GM21529 (cell line): ENCODE measurements around the gene MED9.
"Not testable (repeated sequence)": the region's sequence is repeated elsewhere in the genome, so short reads cannot be mapped to it uniquely, and the experiment has no call there.

ENCODE experiments used
- ATAC-seq: cut with Tn5 transposase; IDR thresholded peaks from one replicate; pipeline ENCODE4 v1.9.1; 2021; ENCODE audit not compliant: unreplicated experiment

The MED9 gene

DNA sequence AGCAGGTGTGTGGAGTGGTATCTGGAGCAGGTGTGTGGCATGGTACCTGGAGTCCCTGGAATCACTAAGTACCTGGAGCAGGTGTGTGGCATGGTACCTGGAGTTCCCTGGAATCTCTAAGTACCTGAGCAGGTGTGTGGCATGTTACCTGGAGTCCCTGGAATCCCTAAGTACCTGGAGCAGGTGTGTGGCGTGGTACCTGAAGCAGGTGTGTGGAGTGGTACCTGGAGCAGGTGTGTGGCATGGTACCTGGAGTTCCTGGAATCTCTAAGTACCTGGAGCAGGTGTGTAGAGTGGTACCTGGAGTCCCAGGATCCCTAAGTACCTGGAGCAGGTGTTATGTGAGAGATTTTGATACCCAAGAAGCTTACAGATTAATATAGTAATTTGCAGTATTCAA is 22.1 kb upstream of the MED9 start:
- ATAC-seq: not testable (repeated sequence)

DNA sequence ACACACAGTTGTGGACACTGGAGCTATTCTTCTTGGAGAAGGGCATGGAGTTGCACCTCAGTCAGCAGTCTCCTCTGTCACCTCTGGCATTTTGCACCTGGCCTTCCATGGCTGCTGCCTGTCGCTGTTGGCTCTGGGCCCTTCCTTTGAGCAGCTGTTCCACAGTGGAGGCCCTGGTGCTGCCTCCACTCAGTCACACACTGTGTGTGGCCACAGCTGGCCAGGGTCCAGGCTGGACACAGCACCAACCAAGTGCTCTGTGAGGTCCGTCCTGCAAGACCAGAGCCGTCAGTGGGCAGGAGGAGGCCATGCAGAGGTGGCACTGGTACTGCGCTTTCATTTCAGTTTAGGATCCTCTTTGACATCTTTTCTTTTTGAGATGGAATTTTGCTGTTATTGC is 21.6 kb upstream of the MED9 start:
- ATAC-seq: no peak

DNA sequence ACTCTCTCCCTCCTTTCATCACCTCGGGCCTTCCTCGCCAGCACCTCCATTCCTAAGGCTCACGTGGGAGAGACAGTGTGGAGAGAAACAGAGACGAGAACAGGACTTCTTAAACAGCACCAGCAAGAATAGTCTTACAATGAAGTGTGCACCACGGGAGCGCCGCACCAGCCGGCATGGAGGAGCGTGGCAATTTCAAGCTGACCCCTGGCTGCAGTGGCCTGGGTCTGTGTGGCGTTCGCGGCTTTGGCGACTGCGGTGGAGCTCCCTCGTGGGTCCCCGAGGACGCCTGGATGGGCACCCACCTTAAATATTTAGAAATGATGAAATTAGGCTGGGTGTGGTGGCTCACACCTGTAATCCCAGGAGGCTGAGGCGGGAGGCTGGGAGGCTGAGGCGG is 20.5 kb upstream of the MED9 start:
- no peak for ATAC-seq

DNA sequence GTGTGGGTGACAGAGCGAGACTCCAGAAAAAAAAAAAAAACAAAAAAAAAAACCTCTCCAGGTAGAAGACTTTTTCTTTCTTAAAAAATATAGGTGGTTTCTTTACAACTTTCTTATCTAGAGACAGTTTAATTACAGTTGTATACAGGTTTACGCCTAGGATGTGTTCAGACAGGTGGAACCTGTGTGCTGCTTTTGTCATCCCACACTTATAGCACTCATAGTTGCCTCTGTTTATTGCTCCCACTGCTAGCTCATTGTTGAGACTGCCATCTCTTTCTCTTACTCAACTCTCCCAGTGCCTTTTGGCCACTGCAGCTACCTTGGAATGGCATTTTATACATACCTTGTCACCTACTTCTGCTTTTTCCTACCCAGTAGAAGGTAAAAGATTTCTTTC is 19.1 kb upstream of the MED9 start:
- ATAC-seq: no peak

DNA sequence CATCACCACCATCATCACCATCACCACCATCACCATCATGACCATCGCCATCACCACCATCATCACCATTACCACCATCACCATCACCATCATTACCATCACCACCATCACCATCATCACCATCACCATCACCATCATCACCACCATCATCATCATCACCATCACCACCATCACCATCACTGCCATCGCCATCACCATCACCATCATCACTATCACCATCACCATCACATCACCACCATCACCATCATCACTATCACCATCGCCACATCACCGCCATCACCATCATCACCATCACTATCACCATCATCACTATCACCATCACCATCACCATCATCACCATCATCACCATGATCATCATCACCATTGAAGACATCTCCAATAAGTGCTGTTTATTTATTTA is 16.8 kb upstream of the MED9 start:
- ATAC-seq: no peak

DNA sequence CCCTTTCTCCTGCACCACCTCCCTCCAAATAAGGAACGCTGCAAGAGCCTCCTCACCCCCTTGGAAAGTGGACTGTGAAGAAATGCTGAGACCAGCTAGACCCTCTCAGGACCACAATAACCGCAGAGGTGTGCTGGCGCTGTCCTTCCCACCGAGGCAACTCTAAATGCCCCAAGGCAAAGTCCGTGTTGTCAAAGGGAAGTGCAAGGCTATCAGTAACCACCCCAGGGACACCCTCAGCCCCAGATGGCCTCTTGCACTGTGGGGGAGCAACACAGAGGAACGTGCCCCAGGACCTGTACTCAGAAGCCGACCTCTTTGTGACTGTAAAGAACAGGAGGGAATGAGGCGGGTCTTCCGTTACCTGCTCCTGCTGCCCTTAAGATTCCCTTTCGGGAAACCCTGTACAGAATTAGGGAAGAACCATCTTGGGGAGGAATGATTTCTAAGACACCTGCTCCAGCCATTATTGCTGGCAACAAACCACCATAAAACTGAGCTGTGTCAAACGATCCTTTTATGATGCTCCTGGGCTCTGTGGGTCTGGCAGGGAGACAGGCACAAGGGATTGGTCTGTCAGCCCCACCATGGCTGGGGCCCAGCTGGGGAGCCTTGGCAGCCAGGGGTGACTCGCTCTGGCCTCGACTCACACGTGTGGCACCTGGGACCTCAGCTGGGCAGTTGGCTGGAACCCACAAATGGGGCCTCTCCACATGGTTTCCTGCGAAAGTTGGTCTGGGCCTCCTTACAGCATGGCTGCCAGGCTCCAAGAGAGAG is 14.6 kb upstream of the MED9 start:
- ATAC-seq: no peak

DNA sequence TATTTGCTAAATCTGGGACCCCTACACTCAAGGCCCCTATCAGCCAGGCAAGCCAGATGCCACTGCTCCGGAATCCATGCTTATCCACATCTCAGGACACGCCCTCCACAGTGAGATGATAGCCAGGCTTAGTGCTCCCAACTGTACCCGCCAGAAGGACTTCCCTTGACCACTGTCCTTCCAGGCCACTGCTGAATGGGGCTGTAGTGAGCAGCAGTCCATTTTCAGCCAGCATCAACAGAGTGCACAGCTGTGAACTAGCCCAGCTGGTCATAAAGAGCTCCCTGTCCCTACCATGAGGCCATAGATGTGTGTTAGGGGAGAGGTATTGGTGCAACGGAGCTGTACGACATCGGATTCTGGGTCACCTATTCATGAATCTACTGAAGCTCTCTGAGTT is 13.0 kb upstream of the MED9 start:
- ATAC-seq: no peak

DNA sequence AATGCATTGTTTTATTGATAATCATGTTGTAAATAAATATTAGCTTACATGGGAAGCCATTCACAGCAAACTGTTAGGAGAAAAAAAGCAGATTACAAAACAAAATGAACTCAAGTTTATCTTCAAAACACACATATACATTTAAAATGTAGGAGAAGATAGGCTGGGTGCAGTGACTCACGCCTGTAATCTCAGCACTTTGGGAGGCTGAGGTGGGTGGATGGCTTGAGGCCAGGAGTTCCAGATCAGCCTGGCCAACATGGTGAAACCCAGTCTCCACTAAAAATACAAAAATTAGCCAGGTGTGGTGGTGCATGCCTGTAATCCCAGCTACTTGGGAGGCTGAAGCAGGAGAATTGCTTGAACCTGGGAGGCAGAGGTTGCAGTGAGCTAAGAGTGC is 10.9 kb upstream of the MED9 start:
- not testable (repeated sequence) for ATAC-seq

DNA sequence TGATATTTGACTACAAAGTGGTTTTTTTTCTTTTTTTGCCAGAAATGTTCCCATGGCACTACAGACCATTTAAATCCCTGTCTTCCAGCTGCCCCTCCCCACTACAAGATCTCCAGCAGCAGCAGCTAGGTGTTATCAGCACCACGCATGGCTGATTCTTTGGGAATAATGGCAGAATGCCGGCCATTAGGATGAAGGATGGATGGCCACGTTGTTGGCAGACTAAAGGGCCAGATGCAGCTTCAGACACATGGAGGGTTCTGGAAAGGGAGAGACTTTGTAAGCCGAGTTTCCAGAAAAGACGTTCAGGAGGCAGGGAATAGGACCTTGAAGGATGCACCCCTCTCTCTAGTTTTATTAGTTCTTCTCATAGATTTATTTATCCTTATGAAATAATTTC is 10.3 kb upstream of the MED9 start:
- ATAC-seq: no peak

DNA sequence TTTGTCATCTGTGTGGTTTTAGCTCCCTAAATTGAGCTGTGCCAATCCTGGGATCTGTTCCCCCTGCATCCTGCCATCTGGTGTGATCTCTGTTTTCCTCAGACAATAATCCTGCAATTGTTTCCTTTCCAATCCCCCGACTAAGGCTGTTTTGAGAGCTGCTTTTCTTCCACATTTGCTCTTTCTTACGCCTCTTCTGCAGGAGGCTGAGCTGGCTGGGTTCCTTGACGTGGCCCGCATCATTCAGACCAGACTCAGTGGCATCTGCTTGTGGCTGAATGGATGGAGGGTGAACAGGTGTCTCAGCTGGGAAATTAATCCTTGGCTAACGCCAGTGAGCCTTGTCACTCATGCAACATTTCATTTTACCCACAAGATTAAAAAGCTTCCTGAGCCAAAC is 9.8 kb upstream of the MED9 start:
- no peak for ATAC-seq

DNA sequence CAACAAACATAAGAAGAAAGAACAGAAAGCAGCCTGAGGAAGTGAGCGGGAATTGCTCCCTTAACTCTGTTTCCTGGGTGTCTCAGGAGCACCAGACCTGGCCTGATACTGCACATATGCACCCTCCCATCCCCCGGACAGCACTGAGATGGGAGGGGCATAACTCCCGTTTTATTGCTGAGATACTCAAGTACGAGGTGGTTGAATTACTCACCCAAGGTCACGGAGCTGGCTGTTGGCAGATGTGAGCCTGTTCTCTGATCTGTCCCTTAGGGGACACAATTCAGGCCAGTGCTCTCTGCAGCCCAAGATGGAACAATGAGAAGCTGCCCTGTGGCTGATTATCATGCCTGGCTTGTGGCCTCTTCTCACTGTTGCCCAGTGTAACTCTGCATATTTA is 9.1 kb upstream of the MED9 start:
- no peak for ATAC-seq

DNA sequence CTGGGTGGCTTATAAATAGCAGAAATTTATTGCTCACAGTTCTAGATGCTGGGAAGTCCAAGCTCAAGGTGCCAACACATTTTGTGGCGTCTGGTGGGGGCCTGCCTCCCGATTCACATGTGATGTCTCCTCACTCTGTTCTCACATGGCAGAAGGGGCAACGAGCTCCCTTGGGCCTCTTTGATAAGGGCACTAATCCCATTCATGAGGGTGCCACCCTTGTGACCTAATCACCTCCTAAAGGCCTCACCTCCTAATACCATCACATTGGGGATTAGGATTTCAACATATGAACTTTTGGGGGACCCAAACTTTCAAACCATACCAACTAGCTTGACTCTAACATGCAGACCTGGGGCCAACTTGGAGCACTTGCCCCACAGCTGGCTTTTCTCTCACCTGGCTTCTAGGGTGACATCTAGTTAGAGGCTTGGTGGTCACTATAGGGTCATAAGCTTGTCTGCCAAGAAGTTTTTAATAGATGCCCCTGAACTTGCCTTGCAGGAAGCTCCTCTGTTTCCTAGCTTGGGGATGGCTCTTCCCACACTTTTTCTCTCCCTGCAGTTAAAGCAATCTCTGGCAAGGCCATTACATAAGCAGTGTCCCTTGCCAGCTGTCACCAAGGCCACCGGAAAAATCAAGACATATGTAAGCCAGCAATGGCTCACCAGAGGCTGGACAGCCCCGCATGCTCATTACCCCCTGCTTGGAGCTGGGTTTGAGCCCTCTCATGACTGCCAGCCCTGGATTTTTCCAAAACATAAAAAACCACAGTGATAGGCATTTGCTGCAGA is 8.4 kb upstream of the MED9 start:
- ATAC-seq: no peak

DNA sequence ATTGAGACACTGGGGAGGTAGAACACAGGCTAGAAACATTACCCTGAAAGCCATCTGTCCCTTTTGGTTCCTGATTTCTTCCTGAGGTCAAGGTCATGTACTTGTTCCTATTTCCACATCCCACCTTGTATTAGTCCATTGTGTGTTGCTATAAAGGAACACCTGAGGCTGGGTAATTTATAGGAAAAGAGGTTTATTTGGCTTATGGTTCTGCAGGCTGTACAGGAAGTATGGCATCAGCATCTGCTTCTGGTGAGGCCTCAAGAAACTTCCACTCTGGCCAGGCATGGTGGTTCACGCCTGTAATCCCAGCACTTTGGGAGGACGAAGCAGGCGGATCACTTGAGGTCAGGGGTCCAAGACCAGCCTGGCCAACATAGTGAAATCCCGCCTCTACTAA is 7.4 kb upstream of the MED9 start:
- ATAC-seq: no peak

DNA sequence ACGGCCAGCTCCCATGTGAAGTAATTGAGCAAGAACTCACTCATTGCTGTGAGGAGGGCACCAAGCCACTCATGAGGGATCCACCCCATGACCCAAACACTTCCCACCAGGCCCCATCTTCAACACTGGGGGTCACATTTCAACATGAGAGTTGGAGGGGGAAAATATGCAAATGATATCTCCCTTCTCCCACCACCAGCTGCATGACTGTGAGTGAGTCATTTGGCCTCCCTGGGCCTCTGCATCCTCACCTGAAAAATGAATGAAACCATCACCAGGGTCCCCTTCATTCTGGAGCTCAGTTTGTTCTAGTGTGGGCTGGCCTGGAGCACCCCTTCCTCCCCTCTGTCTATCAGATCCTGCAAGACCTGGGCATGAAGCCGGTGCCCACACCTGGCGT is 6.8 kb upstream of the MED9 start:
- ATAC-seq: no peak

DNA sequence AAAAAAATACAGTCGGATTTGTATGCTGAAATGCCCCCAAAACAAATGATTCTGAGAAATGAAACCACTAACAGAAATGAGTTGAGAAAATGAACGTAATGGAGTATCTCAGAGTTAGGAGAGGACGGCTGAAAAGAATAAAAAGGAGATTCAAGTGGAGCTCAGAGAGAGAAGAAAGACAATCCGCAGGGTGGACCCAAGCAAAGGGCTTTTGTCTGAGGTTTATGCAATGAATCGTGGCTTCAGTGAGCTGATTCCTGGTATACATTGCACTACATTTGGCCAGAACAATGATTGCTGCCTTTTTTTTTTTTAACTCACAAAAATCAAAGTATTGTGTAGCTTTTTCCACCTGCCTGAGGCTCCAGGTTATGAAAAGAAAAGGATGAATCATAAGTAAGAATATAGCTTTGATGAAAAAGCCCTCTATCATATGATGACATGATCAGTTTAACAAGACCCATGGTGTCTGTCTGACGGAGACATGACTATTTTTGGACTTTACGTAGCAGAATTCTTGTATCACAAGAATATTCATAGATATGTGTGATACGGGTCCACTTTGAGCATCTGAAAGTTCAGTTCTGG is 4.4 kb upstream of the MED9 start:
- no peak for ATAC-seq

DNA sequence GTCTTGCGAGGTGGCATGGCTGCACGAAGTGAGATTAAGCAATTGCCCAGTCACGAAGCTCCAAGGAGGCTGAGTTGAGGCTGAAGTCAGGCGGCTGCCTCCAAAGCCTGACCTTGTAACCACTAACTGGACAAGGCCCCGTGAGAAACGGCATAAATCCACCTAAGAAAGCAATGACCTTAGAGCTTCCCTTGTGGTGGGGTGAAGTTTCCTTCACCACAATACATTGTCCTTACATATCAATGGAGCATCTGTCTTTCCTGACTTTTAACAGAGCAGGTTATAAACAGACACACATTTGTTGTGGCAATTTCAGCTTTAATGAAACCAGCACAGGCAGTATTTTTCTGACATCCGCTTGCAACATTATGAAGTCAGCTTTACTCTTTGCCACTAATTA is 2.5 kb upstream of the MED9 start:
- ATAC-seq: no peak

DNA sequence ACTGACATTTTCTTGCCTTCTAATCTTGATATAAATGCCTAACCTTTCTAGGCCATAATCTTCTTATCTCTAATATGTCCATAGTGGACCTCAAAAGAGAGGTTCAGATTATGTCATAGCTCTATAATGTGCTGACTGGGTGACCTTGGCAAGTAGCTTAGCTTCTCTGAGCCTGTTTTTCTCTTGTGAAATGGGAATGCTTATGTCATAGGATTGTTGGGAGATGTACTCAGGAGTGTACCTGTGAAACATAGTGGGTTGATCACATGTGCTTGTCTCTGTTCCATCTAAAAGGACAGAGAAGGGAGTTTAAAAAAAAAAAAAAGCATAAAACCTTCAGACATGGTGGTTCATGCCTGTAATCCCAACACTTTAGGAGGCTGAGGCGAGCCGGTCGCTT is 2.4 kb downstream of the MED9 start:
- no peak for ATAC-seq

DNA sequence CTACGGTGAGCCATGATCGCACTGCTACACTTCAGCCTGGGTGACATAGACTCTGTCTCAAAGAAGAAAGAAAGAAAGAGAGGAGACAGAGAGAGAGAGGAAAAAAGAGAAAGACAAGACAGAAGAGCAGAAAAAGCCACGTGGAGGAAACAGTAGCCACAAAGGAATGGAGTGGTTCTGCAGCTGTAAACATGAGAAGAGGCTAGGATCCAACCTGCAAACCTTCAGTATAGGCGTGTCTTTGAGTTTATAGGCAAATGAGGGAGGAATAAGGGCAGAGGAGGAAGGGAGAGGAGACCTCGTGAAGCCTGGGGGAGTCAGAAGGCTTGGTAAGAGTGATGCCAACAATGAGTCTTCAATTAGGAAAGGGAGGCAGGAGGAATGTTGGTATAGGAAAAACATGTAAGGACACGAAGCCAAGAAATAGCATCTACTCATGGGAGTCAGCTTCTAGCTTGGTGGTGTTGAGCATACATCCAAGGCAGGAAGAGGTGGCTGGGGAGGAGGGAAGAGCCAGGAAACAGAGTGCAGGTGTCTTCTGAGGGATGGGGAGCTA is 3.9 kb downstream of the MED9 start:
- ATAC-seq: no peak

DNA sequence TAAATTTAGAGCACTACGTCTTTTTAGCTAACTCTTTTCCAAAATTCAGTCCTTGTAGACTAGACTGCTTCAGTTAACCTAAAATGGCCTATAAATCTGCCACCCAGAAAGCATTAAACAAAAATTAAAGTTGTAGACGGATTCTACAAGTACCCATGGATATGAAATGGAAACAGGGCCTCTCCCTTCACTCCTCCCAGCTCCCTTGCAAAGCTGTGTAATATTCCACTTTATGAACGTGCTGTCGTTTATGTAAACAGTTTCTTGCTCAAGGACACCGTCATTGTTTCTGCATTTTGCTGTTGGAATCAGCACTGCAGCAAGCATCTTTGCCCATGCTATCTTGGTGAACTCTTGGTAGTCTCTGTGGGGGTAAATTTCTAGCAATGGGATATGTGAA is 5.1 kb downstream of the MED9 start:
- no peak for ATAC-seq

DNA sequence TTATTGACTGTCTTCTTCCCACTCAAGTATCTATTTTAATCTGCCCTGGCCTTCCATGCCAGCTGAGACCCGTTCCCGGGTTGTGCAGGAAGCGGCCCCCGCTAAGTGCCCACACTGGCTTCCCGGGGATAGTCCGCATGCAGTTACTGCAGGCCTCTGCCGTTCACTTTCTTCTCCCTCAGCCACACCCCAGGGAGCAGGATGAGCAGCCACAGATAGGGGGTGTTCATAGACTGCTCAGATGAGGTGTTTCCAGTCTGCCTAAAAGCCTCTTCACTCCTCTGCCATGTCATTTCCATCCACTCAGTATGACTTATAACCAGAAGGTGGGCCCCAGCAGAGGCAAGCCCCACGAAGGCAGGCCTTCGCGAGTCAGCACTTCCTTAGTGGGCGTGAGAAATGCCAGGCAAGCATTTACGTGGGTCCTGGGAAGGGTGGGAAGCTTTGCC is 7.7 kb downstream of the MED9 start:
- no peak for ATAC-seq

DNA sequence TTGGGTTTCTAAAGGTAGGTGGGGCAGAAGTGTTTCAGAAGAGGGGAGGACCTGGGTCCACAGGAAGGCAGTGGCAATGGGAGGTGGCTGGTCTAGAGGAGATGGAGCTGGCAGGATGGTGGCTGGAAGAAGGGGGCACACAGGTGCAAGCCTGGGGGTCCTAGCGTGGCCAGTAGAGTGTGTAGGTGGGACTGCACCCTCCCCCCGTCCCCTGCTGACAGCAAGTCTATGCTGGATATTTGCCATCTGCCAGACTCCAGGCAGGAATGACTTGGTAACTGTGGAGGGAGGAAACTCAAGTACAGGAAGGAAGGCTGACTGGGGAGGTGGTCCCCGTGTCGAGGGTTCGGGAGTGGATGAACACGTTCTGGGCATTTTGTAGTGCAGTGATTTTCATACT is 8.6 kb downstream of the MED9 start:
- no peak for ATAC-seq

DNA sequence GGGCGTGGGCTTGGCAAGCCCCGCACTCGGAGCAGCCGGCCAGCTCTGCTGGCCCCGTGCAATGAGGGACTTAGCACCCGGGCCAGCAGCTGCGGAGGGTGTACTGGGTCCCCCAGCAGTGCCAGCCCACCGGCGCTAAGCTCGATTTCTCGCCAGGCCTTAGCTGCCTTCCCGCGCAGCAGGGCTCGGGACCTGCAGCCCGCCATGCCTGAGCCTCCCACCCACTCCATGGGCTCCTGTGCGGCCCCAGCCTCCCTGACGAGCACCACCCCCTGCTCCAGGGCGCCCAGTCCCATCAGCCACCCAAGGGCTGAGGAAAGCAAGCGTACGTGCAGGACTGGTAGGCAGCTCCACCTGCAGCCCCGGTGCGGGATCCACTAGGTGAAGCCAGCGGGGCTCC is 9.6 kb downstream of the MED9 start:
- ATAC-seq: not testable (repeated sequence)
